ENCODE data around the gene TPM4. TPM values are rescaled to one million over a fixed set of nuclear protein-coding genes. Genes with fewer than 3 reads are reported as not detected.

The TPM4 gene
- total and polyA plus RNA-seq, 2 of the 8 experiments (the other 6 are each of a cell fraction or from before 2014, with no cell fraction given) = 160 to 359 TPM

DNA sequence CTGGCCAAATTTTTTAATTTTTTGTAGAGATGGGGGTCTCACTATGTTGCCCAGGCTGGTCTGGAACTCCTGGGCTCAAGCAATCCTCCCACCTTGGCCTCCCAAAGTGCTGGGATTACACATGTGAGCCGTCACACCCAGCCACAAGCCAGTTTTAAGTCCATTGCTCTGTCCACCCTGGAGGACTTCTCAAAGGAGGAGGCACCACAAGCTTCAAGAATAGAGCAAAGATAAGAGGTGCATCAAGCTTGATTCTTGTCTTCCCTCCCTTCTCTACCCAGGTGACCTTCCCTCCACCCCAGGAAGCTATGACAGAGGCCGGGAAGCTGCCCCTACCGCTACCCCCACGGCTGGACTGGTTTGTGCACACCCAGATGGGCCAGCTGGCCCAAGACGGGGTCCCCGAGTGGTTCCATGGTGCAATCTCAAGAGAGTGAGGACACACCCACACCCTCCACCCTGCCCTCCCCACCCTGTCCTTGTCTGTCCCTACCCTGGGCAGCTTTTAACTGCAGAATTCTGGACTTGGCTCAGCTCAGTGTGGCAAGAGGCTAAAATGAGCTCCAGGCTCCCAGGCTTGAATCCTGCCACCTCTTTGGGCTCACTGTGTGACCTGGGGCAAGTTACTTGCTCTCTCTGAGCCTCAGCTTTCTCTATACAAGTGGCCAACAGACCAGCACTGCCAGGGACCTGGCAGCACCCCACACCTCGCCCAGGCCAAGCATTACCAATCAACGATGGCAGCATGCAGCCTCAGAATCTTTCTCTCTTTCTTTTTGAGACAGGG, 72.3 kb downstream of the TPM4 start (continued):
- no peak for TF ChIP-seq RXRA (IDR thresholded peaks at IDR 0.05; ENCODE audit: insufficient read depth, low read depth, low read length)

Other genes with a start within 250 kb of the TPM4 start
- not detected in 2 replicates for gene CYP4F2, start 178.4 kb upstream of the TPM4 start, total RNA-seq (2021; fragmentation: NEBNext Ultra II Directional; extraction: Animal tissue kit (Norgen Biotek cat#: 25700))
- gene CYP4F2, start 178.4 kb upstream of the TPM4 start, polyA plus RNA-seq (2011; rRNA removed) = not detected in 2 replicates
- not detected in 2 replicates for gene CYP4F11, start 142.0 kb upstream of the TPM4 start, total RNA-seq (2021; fragmentation: NEBNext Ultra II Directional; extraction: Animal tissue kit (Norgen Biotek cat#: 25700))
- not detected in 2 replicates for gene CYP4F11, start 142.0 kb upstream of the TPM4 start, polyA plus RNA-seq (2011; rRNA removed)
- gene OR10H4, start 127.5 kb upstream of the TPM4 start, total RNA-seq (2021; fragmentation: NEBNext Ultra II Directional; extraction: Animal tissue kit (Norgen Biotek cat#: 25700)) = not detected in 2 replicates
- not detected in 2 replicates for gene OR10H4, start 127.5 kb upstream of the TPM4 start, polyA plus RNA-seq (2011; rRNA removed)
- 90.1 and 97.0 TPM in 2 replicates for gene RAB8A, start 35.4 kb downstream of the TPM4 start, total RNA-seq (2021; fragmentation: NEBNext Ultra II Directional; extraction: Animal tissue kit (Norgen Biotek cat#: 25700))
- 52.4 and 65.8 TPM in 2 replicates for gene RAB8A, start 35.4 kb downstream of the TPM4 start, polyA plus RNA-seq (2011; rRNA removed)
- gene HSH2D, start 67.2 kb downstream of the TPM4 start, total RNA-seq (2021; fragmentation: NEBNext Ultra II Directional; extraction: Animal tissue kit (Norgen Biotek cat#: 25700)) = 0.67 and 0.75 TPM in 2 replicates
- 1.6 and 2.2 TPM in 2 replicates for gene HSH2D, start 67.2 kb downstream of the TPM4 start, polyA plus RNA-seq (2011; rRNA removed)
- gene CIB3, start 97.0 kb downstream of the TPM4 start, total RNA-seq (2021; fragmentation: NEBNext Ultra II Directional; extraction: Animal tissue kit (Norgen Biotek cat#: 25700)) = not detected in 2 replicates
- gene CIB3, start 97.0 kb downstream of the TPM4 start, polyA plus RNA-seq (2011; rRNA removed) = not detected in 2 replicates
- 75.6 and 78.9 TPM in 2 replicates for gene FAM32A, start 108.9 kb downstream of the TPM4 start, total RNA-seq (2021; fragmentation: NEBNext Ultra II Directional; extraction: Animal tissue kit (Norgen Biotek cat#: 25700))
- 99.0 and 105 TPM in 2 replicates for gene FAM32A, start 108.9 kb downstream of the TPM4 start, polyA plus RNA-seq (2011; rRNA removed)
- gene AP1M1, start 121.4 kb downstream of the TPM4 start, total RNA-seq (2021; fragmentation: NEBNext Ultra II Directional; extraction: Animal tissue kit (Norgen Biotek cat#: 25700)) = 37.2 and 37.5 TPM in 2 replicates
- 30.9 and 45.1 TPM in 2 replicates for gene AP1M1, start 121.4 kb downstream of the TPM4 start, polyA plus RNA-seq (2011; rRNA removed)
- gene KLF2, start 248.3 kb downstream of the TPM4 start, total RNA-seq (2021; fragmentation: NEBNext Ultra II Directional; extraction: Animal tissue kit (Norgen Biotek cat#: 25700)) = 0.19 and 0.52 TPM in 2 replicates
- gene KLF2, start 248.3 kb downstream of the TPM4 start, polyA plus RNA-seq (2011; rRNA removed) = 0.11 and 0.33 TPM in 2 replicates